ENCODE data around the gene GIGYF2. TPM values are rescaled to one million over a fixed set of nuclear protein-coding genes. Genes with fewer than 3 reads are reported as not detected.

Gene GIGYF2
- total and polyA plus RNA-seq, 2 of the 13 experiments (the other 11 are each of a cell fraction or from before 2014, with no cell fraction given), result 44.9 to 73.5 TPM

- TF ChIP-seq, protein P1, sequence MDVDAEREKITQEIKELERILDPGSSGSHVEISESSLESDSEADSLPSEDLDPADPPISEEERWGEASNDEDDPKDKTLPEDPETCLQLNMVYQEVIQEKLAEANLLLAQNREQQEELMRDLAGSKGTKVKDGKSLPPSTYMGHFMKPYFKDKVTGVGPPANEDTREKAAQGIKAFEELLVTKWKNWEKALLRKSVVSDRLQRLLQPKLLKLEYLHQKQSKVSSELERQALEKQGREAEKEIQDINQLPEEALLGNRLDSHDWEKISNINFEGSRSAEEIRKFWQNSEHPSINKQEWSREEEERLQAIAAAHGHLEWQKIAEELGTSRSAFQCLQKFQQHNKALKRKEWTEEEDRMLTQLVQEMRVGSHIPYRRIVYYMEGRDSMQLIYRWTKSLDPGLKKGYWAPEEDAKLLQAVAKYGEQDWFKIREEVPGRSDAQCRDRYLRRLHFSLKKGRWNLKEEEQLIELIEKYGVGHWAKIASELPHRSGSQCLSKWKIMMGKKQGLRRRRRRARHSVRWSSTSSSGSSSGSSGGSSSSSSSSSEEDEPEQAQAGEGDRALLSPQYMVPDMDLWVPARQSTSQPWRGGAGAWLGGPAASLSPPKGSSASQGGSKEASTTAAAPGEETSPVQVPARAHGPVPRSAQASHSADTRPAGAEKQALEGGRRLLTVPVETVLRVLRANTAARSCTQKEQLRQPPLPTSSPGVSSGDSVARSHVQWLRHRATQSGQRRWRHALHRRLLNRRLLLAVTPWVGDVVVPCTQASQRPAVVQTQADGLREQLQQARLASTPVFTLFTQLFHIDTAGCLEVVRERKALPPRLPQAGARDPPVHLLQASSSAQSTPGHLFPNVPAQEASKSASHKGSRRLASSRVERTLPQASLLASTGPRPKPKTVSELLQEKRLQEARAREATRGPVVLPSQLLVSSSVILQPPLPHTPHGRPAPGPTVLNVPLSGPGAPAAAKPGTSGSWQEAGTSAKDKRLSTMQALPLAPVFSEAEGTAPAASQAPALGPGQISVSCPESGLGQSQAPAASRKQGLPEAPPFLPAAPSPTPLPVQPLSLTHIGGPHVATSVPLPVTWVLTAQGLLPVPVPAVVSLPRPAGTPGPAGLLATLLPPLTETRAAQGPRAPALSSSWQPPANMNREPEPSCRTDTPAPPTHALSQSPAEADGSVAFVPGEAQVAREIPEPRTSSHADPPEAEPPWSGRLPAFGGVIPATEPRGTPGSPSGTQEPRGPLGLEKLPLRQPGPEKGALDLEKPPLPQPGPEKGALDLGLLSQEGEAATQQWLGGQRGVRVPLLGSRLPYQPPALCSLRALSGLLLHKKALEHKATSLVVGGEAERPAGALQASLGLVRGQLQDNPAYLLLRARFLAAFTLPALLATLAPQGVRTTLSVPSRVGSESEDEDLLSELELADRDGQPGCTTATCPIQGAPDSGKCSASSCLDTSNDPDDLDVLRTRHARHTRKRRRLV (CRISPR knock-in tag; IDR thresholded peaks at IDR 0.05), result 0 out of 2 replicates have a peak, but pooled peaks have one; percentile 5
- TF ChIP-seq ZNF331 (CRISPR knock-in tag; IDR thresholded peaks at IDR 0.05) (peak; percentile 72), ZKSCAN1 (IDR thresholded peaks at IDR 0.05; ENCODE audit: low read length) (no peak), MAX (IDR thresholded peaks at IDR 0.05) (peak; percentile 45; the same call in 1 of the 2 replicates), ZNF383 (CRISPR knock-in tag; IDR thresholded peaks at IDR 0.05; ENCODE audit: borderline replicate concordance) (0 out of 2 replicates have a peak, but pooled peaks have one; percentile 15), NFE2 (CRISPR knock-in tag; IDR thresholded peaks at IDR 0.05) (no peak), ZFP91 (CRISPR knock-in tag; IDR thresholded peaks at IDR 0.05; ENCODE audit: borderline replicate concordance) (peak; percentile 97), ZBTB49 (CRISPR knock-in tag; IDR thresholded peaks at IDR 0.05; ENCODE audit: borderline replicate concordance) (peak; percentile 6; the same call in 1 of the 2 replicates), POGZ (CRISPR knock-in tag; IDR thresholded peaks at IDR 0.05) (0 out of 2 replicates have a peak, but pooled peaks have one; percentile 13), SOX6 (IDR thresholded peaks at IDR 0.05) (no peak), SOX6 (CRISPR knock-in tag; IDR thresholded peaks at IDR 0.05) (no peak), SAFB2 (CRISPR knock-in tag; IDR thresholded peaks at IDR 0.05; ENCODE audit: borderline replicate concordance, low read depth) (0 out of 2 replicates have a peak, but pooled peaks have one; percentile 70), ZNF546 (CRISPR knock-in tag; conservative IDR thresholded peaks at IDR 0.05) (no peak), TARDBP (CRISPR knock-in tag; IDR thresholded peaks at IDR 0.05) (no peak), ZFP41 (CRISPR knock-in tag; IDR thresholded peaks at IDR 0.05; ENCODE audit: borderline replicate concordance) (0 out of 2 replicates have a peak, but pooled peaks have one; percentile 34), ZNF10 (CRISPR knock-in tag; IDR thresholded peaks at IDR 0.05; ENCODE audit: borderline replicate concordance, low read depth) (peak; percentile 64; the same call in 1 of the 2 replicates), FOSL2 (CRISPR knock-in tag; IDR thresholded peaks at IDR 0.05) (0 out of 2 replicates have a peak, but pooled peaks have one; percentile 2)
- TF ChIP-seq, protein P2, sequence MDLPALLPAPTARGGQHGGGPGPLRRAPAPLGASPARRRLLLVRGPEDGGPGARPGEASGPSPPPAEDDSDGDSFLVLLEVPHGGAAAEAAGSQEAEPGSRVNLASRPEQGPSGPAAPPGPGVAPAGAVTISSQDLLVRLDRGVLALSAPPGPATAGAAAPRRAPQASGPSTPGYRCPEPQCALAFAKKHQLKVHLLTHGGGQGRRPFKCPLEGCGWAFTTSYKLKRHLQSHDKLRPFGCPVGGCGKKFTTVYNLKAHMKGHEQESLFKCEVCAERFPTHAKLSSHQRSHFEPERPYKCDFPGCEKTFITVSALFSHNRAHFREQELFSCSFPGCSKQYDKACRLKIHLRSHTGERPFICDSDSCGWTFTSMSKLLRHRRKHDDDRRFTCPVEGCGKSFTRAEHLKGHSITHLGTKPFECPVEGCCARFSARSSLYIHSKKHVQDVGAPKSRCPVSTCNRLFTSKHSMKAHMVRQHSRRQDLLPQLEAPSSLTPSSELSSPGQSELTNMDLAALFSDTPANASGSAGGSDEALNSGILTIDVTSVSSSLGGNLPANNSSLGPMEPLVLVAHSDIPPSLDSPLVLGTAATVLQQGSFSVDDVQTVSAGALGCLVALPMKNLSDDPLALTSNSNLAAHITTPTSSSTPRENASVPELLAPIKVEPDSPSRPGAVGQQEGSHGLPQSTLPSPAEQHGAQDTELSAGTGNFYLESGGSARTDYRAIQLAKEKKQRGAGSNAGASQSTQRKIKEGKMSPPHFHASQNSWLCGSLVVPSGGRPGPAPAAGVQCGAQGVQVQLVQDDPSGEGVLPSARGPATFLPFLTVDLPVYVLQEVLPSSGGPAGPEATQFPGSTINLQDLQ (CRISPR knock-in tag; IDR thresholded peaks at IDR 0.05), result peak; percentile 59; the same call in 1 of the 2 replicates
Observed at GRCh38 chr2:232871418-232871834, 174.3 kb downstream of the GIGYF2 start (continued).
